HG03108 (cell line): ENCODE measurements around the gene LHX8.
A peak's percentile ranks its signal among the peaks of the same experiment; 100 is the strongest.

ENCODE experiments used
- ATAC-seq: cut with Tn5 transposase; IDR thresholded peaks from one replicate; pipeline ENCODE4 v1.9.1; 2021; ENCODE audit warnings: moderate library complexity; ENCODE audit not compliant: unreplicated experiment

Gene LHX8

GRCh38 chr1:75202751-75203150, 68.6 kb downstream of the LHX8 start:
- ATAC-seq, result no peak

GRCh38 chr1:75203415-75204277, 69.5 kb downstream of the LHX8 start:
- ATAC-seq, result peak; percentile 72

GRCh38 chr1:75208862-75209261, 74.7 kb downstream of the LHX8 start:
- ATAC-seq, result no peak
